ENCODE measurements around the gene TMEM17.

DNA sequence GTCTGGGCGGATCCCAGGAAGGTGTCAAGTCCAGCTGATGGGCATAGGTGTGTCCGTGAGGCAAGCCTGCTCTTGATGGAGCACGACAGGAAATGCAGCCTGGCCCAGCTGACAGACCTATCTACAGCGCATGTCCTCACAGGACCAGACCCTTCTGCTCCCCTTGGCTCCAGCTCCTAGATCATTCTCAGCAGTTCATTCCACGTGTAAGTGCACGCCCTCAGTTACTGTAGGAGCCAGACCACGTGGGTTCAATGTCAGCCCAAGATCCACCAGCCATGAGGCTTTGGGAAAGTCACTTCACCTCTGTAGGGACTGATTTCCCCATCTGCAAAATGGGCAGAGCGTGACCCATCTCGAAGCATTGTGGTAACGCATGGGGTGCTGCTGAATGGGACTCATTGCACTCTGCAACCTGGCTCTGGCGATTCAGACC lies 47.8 kb downstream of the TMEM17 start:
- TF ChIP-seq POLR2A (IDR thresholded peaks at IDR 0.05; ENCODE audit: low read depth, low read length) (no peak), TAF1 (IDR thresholded peaks at IDR 0.05; ENCODE audit: low read depth, low read length) (no peak), POLR2AphosphoS5 (IDR thresholded peaks at IDR 0.05; ENCODE audit: low read depth, low read length) (no peak), POU2F2 (IDR thresholded peaks at IDR 0.05; ENCODE audit: low read depth, low read length) (no peak), SPI1 (IDR thresholded peaks at IDR 0.05; ENCODE audit: low read depth, low read length) (no peak)
